GM18867 (cell line): ENCODE measurements around the gene CCSAP.
"Not testable (repeated sequence)": the region's sequence is repeated elsewhere in the genome, so short reads cannot be mapped to it uniquely, and the experiment has no call there.

ENCODE experiments used
- ATAC-seq: cut with Tn5 transposase; IDR thresholded peaks from one replicate; pipeline ENCODE4 v1.9.1; 2021; ENCODE audit warnings: mild to moderate bottlenecking, moderate library complexity; ENCODE audit not compliant: unreplicated experiment

The CCSAP gene

GRCh38 chr1:229342656-229343569 is at the start of gene CCSAP:
Gene CCSAP, minus strand, starts transcription at chr1:229343047. Its CDS starts 582 bp downstream, at chr1:229342465.
- peak; percentile 48 for ATAC-seq

GRCh38 chr1:229390130-229390529 is 47.3 kb upstream of the CCSAP start:
- ATAC-seq, result no peak

GRCh38 chr1:229388897-229389580 is 46.2 kb upstream of the CCSAP start:
- no peak for ATAC-seq

- ATAC-seq, result no peak
Observed at GRCh38 chr1:229385853-229386456, 43.1 kb upstream of the CCSAP start.

GRCh38 chr1:229384822-229385221 is 42.0 kb upstream of the CCSAP start:
- ATAC-seq, result no peak

GRCh38 chr1:229383961-229384360 is 41.1 kb upstream of the CCSAP start:
- ATAC-seq, result no peak

GRCh38 chr1:229383188-229383587 is 40.3 kb upstream of the CCSAP start:
- no peak for ATAC-seq

- ATAC-seq, result peak; percentile 32
Observed at GRCh38 chr1:229381234-229381633, 38.4 kb upstream of the CCSAP start.

- ATAC-seq, result peak; percentile 75
Observed at GRCh38 chr1:229380536-229381160, 37.8 kb upstream of the CCSAP start.

- no peak for ATAC-seq
Observed at GRCh38 chr1:229379846-229380245, 37.0 kb upstream of the CCSAP start.

GRCh38 chr1:229378586-229379367 is 35.9 kb upstream of the CCSAP start:
- no peak for ATAC-seq

- ATAC-seq, result not testable (repeated sequence)
Observed at GRCh38 chr1:229378035-229378434, 35.2 kb upstream of the CCSAP start.

- ATAC-seq, result no peak
Observed at GRCh38 chr1:229377429-229377828, 34.6 kb upstream of the CCSAP start.

- ATAC-seq, result no peak
Observed at GRCh38 chr1:229376521-229376920, 33.7 kb upstream of the CCSAP start.

GRCh38 chr1:229374485-229374884 is 31.6 kb upstream of the CCSAP start:
- ATAC-seq, result no peak

- no peak for ATAC-seq
Observed at GRCh38 chr1:229373395-229373794, 30.5 kb upstream of the CCSAP start.

- no peak for ATAC-seq
Observed at GRCh38 chr1:229372251-229372650, 29.4 kb upstream of the CCSAP start.

GRCh38 chr1:229371624-229372023 is 28.8 kb upstream of the CCSAP start:
- no peak for ATAC-seq

GRCh38 chr1:229370601-229371021 is 27.8 kb upstream of the CCSAP start:
- no peak for ATAC-seq

GRCh38 chr1:229368347-229368746 is 25.5 kb upstream of the CCSAP start:
- peak; percentile 80 for ATAC-seq
